ENCODE measurements around the gene SCFD1. TPM values are rescaled to one million over a fixed set of nuclear protein-coding genes. Genes with fewer than 3 reads are reported as not detected.
A peak's percentile ranks its signal among the peaks of the same experiment; 100 is the strongest.
"Not testable (repeated sequence)": the region's sequence is repeated elsewhere in the genome, so short reads cannot be mapped to it uniquely, and the experiment has no call there.

SCFD1 gene, protein sequence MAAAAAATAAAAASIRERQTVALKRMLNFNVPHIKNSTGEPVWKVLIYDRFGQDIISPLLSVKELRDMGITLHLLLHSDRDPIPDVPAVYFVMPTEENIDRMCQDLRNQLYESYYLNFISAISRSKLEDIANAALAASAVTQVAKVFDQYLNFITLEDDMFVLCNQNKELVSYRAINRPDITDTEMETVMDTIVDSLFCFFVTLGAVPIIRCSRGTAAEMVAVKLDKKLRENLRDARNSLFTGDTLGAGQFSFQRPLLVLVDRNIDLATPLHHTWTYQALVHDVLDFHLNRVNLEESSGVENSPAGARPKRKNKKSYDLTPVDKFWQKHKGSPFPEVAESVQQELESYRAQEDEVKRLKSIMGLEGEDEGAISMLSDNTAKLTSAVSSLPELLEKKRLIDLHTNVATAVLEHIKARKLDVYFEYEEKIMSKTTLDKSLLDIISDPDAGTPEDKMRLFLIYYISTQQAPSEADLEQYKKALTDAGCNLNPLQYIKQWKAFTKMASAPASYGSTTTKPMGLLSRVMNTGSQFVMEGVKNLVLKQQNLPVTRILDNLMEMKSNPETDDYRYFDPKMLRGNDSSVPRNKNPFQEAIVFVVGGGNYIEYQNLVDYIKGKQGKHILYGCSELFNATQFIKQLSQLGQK
- total RNA-seq = 74.2 and 74.7 TPM in 2 replicates

DNA sequence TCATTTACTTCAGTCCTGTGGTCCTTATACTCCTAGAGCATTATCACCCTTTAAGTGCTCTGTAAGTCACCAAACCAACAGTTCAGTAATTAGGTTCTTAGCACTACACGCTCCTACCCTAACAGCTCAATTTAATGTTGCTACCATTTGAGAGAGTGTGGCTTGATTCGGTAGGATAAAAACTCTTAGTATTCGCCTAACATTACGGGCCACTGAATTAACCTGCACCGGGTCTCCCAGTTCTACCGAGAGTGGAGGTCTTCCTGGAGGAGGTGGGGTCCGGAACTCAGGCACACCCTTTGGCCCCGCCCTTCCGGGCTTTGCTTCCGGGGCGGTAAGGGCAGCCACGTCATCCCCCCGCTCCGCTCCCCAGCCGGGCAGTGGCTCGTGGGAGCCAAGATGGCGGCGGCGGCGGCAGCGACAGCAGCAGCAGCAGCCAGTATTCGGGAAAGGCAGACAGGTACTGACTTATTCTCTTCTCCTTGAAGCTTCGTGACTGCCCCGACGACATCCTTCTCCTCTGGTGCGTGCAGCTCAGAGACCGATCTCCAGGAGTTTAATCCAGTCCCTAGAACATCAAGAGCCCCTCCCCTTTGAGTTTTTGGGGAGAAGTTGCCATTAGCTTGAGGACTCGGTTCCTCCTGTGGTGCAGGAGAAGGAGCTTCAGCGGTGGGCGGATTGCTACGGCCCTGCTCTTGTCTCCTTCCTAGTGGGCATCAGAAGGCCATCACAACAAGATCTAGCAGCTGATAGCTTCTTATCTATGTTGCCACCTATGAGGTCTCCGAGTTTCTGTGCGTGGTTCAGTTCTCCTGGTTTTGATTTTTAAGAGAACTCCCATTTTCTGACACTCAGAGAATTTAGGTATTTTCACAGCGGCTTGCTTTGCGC, at the start of gene SCFD1:
Gene SCFD1, plus strand, starts transcription at position 380 of the 891 bp plus-strand sequence. Its CDS starts 20 bp downstream, at position 400.
- peak; percentile 89 for DNase-seq

DNA sequence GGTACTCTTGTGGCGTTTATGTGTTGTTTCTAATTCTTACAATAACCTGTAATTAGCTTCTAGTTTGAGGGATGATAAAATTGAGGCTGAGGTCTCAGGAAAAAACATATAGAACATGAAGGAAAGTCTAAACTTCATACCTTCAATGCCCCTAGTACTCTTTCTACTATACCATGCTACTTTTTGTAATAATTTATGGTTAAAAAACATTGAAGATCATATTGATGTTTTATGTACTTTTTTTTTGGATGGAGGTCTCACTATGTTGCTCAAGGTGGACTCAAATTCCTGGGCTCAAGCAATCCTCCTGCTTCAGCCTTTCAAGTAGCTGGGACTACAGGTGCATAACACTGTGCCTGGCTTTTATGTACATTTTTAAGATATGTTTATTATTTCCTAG, 49.3 kb upstream of the SCFD1 start:
- no peak for DNase-seq

DNA sequence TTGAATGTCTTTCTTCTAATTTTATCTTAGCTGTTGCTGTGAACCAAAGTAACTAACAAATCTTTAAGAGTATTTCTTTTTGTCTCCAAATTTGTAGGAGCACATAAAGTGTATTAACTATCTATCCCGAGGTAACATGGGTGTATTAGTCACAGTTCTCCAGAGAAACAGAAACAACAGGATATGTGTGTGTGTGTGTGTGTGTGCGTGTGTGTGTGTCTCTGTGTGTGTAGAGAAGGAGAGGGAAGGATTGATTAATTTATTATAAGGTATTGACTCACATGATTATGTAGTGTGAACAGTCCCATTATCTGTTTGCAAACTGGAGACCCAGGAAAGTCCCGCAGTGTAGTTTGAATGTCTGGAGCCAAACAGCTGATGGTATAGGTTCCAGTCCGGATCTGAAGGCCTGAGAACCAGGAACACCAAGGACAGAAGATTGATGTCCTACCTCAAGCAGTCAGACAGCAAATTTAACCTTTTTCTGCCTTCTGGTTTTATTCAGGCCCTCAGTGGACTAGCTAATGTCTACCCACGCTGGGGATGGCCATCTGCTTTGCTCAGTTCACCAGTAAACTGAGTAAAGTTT, 48.8 kb upstream of the SCFD1 start:
- DNase-seq = peak; percentile 79

DNA sequence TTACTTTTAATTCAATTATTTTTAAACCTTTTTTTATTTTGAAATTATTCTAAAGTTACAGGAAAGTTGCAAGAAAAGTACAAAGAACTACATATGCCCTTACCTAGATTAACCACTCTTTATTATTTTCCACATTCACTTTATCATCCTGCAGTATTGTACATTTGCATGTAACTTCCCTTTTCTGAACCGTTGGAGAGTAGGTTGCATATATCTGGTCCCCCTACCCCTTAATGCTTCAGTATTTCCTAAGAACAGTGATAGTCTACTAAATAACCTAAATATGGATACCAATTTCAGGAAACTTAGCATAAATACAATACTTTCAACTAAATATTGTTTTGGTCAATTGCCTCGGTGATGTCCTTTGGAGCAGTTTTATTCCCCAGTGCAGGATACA, 48.2 kb upstream of the SCFD1 start:
- no peak for DNase-seq

DNA sequence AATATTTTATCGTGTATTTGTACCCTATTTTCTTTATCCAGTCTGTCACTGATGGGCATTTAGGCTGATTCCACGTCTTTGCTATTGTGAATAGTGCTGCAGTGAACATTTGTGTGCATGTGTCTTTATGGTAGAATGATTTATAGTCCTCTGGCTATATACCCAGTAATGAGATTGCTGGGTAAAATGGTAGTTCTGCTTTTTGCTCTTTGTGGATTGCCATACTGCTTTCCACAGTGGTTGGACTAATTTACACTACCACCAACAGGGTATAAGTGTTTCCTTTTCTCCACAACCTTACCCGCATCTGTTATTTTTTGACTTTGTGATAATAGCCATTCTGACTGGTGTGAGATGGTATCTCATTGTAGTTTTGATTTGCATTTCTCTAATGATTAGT, 47.3 kb upstream of the SCFD1 start:
- not testable (repeated sequence) for DNase-seq

DNA sequence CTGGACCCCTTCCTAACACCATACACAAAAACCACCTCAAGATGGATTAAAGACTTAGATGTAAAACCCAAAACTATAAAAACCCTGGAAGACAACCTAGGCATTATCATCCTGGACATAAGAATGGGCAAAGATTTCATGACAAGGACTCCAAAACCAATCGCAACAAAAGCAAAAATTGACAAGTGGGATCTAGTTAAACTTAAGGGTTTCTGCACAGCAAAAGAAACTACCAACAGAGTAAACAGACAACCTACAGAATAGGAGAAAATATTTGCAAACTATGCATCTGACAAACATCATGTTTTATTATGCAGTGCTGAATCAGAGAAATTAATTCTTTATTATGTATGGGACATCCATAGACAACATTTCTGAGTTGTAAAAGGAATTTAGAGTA, 45.8 kb upstream of the SCFD1 start:
- DNase-seq = not testable (repeated sequence)

DNA sequence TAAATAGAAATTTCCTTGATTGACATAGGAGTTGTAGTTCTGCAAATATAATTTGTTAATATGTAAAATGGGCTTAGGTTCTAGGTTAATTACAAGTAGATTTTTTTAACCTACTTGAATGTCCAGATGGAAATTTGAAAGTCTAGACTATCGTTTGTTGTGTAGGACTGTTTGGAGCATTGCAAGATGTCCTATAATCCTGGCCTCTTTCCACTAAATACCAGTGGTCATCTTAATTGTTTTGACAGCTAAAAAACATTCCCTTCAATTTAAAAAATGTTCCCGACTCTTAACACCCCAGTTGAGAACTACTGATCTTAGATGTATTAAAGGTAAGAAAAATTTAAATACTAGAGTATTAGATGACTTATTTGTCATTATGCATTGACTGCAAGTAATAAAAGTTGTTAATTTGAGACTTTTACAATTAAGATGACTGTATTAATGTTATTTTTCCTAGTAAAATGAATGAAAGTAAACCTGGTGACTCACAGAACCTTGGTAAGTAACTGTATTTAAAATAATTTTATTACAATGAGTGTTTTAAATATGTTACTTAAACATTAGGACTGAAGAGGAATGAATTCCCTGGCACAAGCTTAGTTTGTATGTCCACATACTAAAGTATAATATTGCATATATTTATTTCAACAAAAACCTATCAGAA, 41.4 kb upstream of the SCFD1 start:
- no peak for DNase-seq

DNA sequence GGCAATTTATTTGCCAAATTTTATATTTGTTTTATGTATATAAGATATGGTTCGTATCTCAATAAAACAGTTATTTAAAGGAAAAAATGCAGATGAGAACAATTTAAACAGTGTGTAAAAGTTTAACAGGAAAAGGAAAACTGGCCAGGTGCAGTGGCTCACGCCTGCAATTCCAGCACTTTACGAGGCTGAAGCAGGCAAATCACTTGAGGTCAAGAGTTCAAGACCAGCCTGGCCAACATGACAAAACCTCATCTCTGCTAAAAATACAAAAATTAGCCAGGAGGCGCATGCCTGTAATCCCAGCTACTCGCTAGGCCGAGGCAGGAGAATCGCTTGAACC, 40.9 kb upstream of the SCFD1 start:
- DNase-seq = no peak

DNA sequence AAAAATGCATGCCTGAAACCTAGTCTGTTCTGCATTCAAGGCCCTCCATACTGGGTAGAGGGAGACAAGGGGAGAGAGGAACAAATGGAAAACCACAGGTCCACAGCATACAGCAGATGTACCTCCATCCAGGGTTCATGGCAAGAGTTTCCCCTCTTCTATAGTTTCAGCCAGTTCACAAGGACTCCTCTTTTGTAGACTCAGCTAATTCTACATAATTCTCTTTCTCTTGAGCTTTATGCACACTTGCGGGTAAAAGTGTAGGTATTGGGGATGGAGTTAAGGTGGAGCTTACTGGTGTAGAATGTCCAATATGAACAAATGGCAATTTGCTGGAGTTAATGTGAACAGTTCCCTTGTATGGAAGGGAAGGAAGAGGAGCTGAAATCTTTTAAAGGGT, 39.7 kb upstream of the SCFD1 start:
- DNase-seq = no peak

DNA sequence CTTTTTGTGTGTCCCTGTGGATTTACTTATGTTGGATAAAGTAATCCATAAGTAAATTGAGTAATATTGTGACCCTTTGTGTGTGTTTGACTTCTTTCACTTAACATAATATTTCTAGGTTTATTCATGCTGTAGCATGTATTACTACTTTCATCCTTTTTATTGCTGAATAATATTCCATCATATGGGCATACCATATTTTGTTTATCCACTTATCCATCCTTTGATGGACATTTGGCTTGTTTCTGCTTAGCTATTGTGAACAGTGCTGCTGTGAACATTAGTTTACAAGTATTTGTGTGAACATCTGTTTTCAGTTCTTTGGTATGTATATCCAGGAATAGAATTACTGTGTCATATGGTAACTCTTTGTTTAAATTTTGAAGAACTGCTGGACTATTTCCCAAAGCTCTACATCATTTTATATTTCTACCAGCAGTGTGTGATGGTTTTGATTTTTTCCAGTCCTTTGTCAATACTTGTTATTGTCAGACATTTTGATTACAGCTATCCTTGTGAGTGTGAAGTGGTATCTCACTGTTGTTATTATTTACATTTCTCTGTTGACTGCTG, 38.0 kb upstream of the SCFD1 start:
- no peak for DNase-seq

DNA sequence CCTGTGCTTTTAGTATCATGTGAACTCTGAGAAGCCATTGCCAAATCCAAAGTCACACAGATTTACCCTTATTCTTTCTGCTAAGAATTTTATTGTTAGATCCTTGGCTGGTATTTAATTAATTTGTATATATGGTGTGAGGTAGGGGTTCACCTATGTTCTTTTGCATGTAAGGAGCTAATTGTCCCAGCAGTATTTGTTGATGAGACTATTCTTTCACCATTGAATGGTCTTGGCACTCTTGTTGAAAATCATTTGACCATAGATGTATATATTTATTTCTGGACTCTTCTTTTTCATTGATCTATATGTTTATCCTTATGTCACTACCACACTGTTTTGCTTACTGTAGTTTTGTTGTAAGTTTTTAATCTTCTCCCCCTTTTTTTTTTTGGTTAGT, 36.9 kb upstream of the SCFD1 start:
- no peak for DNase-seq

DNA sequence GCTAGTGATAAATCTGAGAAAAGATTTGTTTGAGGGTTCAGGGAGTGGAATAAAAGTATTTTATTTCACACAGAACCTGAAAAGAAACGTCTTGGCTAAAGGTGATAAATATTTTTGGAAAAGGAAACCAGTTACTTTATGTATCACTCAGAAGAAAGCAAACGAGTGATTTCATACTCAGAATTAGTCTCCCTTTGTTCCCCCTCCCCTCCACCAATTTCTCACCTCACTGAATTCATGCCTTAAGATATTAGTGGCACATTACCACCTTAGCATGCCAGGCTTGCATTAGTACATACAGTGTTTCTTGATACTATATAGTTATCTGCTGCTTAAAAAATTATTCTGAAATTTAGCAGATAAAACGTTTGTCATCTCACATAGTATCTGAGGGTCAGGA, 35.0 kb upstream of the SCFD1 start:
- DNase-seq = no peak

DNA sequence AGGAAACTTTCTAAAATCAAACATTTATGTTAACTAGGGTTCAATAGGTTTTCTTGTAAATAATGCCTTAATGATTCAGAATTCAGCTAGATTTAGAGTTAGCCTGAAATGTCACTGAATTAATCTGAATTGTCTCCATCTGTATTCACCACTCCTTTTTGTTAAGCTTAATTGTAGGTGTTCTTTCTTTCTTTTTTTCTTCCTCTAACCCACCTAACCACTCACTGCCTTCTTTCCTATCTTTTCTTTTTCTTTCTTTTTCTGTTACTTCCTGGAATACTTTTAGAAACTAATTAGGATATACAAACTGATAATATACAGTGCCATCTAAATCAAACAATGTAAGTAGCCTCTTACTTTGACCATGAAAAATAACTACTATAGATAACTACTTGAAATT, 33.2 kb upstream of the SCFD1 start:
- no peak for DNase-seq

DNA sequence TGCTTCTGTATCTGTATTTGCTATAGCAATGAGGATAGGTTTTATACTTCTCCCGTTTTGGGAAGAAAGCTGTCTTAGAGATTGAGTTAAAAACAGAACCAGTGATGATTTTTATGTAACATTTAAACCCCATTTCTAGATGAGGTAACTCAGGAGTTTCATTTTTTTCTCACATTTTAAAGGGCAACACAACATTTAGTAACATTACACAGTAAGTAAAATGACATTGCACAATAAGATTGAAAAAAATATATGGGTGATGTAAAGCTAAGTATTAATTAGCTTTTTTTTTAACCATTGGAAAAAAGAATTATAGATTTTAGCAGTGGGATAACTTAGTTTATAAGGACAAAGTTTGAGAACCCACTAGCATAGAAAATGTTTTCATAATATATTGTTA, 25.2 kb upstream of the SCFD1 start:
- no peak for DNase-seq

DNA sequence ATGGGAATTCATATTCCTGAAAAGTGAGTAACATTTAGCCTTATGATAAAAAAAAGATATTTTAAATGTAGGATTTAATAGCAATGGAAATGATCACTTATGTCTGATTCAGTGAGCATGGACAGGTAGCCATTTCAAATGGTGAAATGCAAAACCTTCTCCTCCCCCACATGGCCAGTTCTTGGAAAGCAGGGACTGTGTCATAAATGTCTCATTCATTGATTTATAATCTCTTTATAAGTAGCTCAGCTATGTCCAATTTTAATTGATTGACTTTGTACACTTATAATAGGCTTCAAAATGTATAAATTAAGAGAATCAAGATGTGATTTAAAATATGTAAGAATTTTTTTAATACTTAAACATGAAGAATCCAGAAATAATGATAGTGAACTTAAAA, 24.6 kb upstream of the SCFD1 start:
- no peak for DNase-seq

DNA sequence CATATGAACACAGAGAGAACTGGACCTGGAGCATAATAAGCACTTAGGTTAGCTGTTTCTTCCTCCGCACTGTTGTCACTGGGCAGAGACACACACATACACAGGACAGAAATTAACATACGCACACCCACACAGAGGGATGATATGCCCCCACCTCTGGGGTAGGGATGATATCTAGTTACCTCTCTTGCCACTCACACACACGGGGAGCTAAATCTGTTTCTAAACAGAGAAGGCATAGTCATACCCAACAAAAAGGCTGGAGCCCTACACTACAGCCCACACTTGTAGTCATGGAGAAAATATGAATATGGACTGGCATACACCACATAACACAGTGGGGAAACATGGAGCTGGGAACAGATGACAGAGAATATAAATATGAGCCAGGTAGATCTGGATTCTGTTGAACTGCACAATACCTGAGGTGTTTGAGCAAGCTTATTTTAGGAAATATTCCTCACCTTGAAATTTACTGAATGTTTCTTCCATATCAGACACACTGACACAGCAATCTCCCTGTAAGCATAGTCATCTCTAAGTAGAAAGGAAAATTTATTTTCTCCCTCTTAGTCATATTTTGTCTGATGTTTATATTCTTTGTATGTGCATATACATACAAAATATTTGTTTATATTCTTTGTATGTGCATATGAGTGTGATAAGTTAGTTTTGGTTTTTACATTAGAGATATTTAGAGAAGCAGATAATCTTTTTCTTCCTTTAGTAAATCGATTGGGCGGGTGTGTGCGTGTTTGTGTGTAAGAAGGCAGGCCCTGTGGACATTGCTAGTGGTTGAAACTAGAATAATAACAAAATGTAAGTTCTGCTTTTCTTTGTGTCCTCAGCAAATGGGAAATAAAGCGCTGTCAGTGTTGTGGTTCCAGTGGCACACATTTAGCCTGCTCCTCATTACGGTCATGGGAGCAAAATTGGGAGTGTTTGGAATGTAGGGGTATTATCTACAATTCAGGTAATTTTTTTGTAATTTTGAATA, 20.9 kb upstream of the SCFD1 start:
- DNase-seq = no peak

DNA sequence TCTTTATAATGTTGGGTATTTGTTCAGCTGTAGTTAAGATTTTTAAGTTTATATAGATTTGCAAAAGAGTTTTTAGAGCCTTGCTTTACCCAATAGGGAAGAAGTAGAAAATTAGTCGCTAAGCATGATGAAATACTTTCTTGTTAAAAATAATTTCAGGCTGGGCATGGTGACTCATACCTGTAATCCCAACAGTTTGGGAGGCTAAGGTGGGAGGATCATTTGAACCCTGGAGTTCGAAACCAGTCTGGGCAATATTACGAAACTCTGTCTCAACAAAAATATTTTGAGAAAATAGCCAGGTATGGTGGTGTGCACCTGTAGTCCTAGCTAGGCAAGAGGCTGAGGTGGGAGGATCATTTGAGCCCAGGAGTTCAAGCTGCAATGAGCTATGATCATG, 18.7 kb upstream of the SCFD1 start:
- no peak for DNase-seq

DNA sequence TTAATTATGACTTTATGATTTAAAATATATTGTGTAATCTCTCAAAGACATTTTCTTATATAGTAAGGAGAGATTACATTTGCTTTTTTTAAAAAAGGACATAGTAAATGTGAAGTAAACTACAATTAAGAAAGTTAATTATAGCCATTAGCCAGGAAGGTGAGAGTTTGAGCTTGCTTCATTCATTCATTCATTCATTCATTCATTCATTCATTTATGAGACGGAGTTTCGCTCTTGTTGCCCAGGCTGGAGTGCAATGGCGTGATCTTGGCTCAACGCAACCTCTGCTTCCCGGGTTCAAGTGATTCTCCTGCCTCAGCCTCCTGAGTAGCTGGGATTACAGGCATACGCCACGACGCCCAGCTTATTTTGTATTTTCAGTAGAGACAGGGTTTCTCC, 17.4 kb upstream of the SCFD1 start:
- not testable (repeated sequence) for DNase-seq

DNA sequence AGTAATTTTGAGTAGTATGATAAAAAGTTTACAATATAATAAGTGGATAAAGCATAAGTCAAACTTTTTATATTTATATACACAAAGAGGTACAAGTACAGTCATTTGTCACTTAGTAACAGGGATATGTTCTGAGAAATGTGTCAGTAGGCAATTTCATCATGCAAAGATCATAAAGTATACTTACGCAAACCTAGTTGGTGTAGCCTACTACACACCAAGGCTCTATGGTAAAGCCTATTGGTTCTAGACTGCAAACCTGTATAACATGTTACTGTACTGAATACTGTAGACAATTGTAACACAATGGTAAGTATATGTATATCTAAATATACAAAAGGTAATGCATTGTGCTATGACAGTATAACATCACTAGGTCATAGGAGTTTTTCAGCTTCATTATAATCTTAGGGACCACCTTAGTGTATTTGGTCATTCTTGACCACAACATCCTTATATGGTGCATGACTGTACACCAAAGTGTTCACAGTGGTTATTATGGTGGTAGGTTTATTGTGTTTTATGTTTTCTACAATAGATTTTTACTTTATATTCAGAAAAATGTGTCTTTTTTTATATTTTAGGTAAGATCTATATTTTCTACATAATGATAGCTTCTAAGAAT, 14.9 kb upstream of the SCFD1 start:
- no peak for DNase-seq

DNA sequence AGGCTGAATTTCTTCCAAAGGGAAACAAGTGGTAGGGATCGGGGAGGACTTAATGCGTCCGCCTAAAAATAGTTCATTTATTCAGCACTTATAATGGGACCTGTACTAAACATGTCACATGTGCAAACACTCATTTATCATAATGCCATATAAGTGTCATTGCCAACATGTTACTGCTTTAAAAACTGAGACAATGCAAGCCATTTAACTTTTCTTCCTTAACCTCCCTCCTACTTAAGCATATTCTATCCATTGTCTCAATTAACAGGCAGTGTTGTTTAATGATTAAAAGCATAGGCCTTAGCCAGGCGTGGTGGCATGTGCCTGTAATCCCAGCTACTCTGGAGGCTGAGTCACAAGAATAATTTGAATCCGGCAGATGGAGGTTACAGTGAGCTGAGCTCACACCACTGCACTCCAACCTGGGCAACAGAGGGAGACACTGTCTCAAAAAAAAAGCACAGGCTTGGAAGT, 13.5 kb upstream of the SCFD1 start:
- peak; percentile 18 for DNase-seq
